Keratinocyte (primary cell): ENCODE results near the gene CACNG5. TPM values are rescaled to one million over a fixed set of nuclear protein-coding genes. Genes with fewer than 3 reads are reported as not detected.

ENCODE experiments used
- DNase-seq: peaks from one replicate; pipeline ENCODE4 v3.0.0-alpha.2; 2011; ENCODE audit warnings: low read depth, missing footprints, low spot score
- FAIRE-seq: peaks from 2 replicates; lab custom pipeline; 2011; peaks lifted over from hg19 to GRCh38; lab: Jason Lieb, UNC
- H2AFZ ChIP-seq: 2 replicates; pipeline ENCODE4 v1.6.0; 2012; ENCODE audit warnings: low read length, control low read depth, inconsistent platforms; ENCODE audit not compliant: control insufficient read depth
- H3K27ac ChIP-seq: 2 replicates; pipeline ENCODE4 v1.5.1; 2011; ENCODE audit warnings: low read length; ENCODE audit not compliant: control insufficient read depth, insufficient read depth
- H3K27me3 ChIP-seq: 3 replicates; pipeline ENCODE4 v1.6.0; 2011; ENCODE audit warnings: low read length; ENCODE audit not compliant: control insufficient read depth, insufficient read depth; ENCODE audit errors: extremely low read depth
- H3K36me3 ChIP-seq, 2 experiments: 2 replicates in 1 of 2; 3 replicates in 1 of 2; pipeline ENCODE4 v1.5.1; 2011; ENCODE audit warnings: low read length in 2 of 2, mild to moderate bottlenecking in 1 of 2; ENCODE audit not compliant: control insufficient read depth in 2 of 2, insufficient read depth in 2 of 2; ENCODE audit errors: extremely low read depth in 1 of 2
- H3K4me1 ChIP-seq: 3 replicates; pipeline ENCODE4 v1.5.1; 2011; ENCODE audit warnings: low read length; ENCODE audit not compliant: control insufficient read depth, insufficient read depth; ENCODE audit errors: extremely low read depth
- H3K4me2 ChIP-seq: 3 replicates; pipeline ENCODE4 v1.6.0; 2011; ENCODE audit warnings: low read depth, low read length; ENCODE audit not compliant: control insufficient read depth, insufficient read depth; ENCODE audit errors: extremely low read depth
- H3K4me3 ChIP-seq, 3 experiments: fragments of 200-600 bp in 1 of 3; sonication (generic) in 1 of 3; 2 replicates in 2 of 3; 3 replicates in 1 of 3; pipeline ENCODE4 v1.5.1; 2011 to 2016; ENCODE audit warnings: low read length in 3 of 3, mild to moderate bottlenecking in 3 of 3, control low read depth in 2 of 3, inconsistent platforms in 1 of 3, low read depth in 1 of 3, mixed read lengths in 1 of 3, mixed run types in 1 of 3, moderate library complexity in 1 of 3; ENCODE audit not compliant: control insufficient read depth in 2 of 3, insufficient read depth in 2 of 3; ENCODE audit errors: extremely low read depth in 1 of 3
- H3K79me2 ChIP-seq: 2 replicates; pipeline ENCODE4 v1.6.0; 2012; ENCODE audit warnings: low read length; ENCODE audit not compliant: control insufficient read depth, insufficient read depth
- H3K9ac ChIP-seq: 3 replicates; pipeline ENCODE4 v1.6.0; 2011; ENCODE audit warnings: low read length; ENCODE audit not compliant: control insufficient read depth, insufficient read depth; ENCODE audit errors: extremely low read depth
- H3K9me1 ChIP-seq: 3 replicates; pipeline ENCODE4 v1.6.0; 2011; ENCODE audit warnings: low read length; ENCODE audit not compliant: control insufficient read depth, insufficient read depth; ENCODE audit errors: extremely low read depth
- H3K9me3 ChIP-seq: 2 replicates; pipeline ENCODE4 v1.5.1; 2012; ENCODE audit warnings: low read depth, low read length; ENCODE audit not compliant: control insufficient read depth
- H4K20me1 ChIP-seq: 3 replicates; pipeline ENCODE4 v1.6.0; 2011; ENCODE audit warnings: low read length; ENCODE audit not compliant: control insufficient read depth, insufficient read depth; ENCODE audit errors: extremely low read depth
- EZH2 ChIP-seq: IDR thresholded peaks from one replicate; pipeline ENCODE4 v1.6.1; 2012; ENCODE audit warnings: inconsistent platforms, mild to moderate bottlenecking, low read length, moderate library complexity
- dilution Hi-C: fragments of 300-500 bp; cut with MboI; formaldehyde crosslinking; loops from one replicate; pipeline ENCODE4 v1.7.0; 2020; ENCODE audit warnings: low sequenced_read_pairs; ENCODE audit not compliant: extremely low pct_ligation_motif_present
- polyA plus RNA-seq, 5 experiments: library from polyadenylated mRNA; depleted of rRNA in 3 of 5; stranded (reverse) in 3 of 5; stranded (forward) in 1 of 5; unstranded in 1 of 5; fragments of >200 nt; gene quantifications; 1 replicate in 1 of 5; 2 replicates in 3 of 5; 3 replicates in 1 of 5; pipeline versions ENCODE4 v1.2.1 to v1.2.3, GENCODE V29; 2011 to 2012; ENCODE audit warnings: missing spikeins in 2 of 5, low read depth in 1 of 5, low replicate concordance in 1 of 5
- TF ChIP-seq, protein P1 (sequence below), 3 experiments: IDR thresholded peaks in 1 of 3; conservative IDR thresholded peaks in 1 of 3; optimal IDR thresholded peaks in 1 of 3; 2 replicates in 2 of 3; 3 replicates in 1 of 3; pipeline versions ENCODE3 to v1.5.1; 2011; ENCODE audit warnings: low read length in 3 of 3, mild to moderate bottlenecking in 3 of 3, moderate library complexity in 2 of 3, control low read depth in 1 of 3, inconsistent platforms in 1 of 3; ENCODE audit not compliant: insufficient read depth in 2 of 3; ENCODE audit errors: extremely low read depth in 1 of 3

Gene CACNG5
- polyA plus RNA-seq, 1 donor (not counting 4 experiments of a cell fraction or from before 2014, with no cell fraction given): not detected

- no peak for DNase-seq
- no peak for FAIRE-seq
- H3K4me3 ChIP-seq: no peak overlapping the region
- no peak overlapping the region for H2AFZ ChIP-seq
- dilution Hi-C loops: no loop called here
- H3K9me3 ChIP-seq: no peaks in the 10 kb centered on the region
- no peak for TF ChIP-seq EZH2
- TF ChIP-seq, protein P1, sequence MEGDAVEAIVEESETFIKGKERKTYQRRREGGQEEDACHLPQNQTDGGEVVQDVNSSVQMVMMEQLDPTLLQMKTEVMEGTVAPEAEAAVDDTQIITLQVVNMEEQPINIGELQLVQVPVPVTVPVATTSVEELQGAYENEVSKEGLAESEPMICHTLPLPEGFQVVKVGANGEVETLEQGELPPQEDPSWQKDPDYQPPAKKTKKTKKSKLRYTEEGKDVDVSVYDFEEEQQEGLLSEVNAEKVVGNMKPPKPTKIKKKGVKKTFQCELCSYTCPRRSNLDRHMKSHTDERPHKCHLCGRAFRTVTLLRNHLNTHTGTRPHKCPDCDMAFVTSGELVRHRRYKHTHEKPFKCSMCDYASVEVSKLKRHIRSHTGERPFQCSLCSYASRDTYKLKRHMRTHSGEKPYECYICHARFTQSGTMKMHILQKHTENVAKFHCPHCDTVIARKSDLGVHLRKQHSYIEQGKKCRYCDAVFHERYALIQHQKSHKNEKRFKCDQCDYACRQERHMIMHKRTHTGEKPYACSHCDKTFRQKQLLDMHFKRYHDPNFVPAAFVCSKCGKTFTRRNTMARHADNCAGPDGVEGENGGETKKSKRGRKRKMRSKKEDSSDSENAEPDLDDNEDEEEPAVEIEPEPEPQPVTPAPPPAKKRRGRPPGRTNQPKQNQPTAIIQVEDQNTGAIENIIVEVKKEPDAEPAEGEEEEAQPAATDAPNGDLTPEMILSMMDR (optimal IDR thresholded peaks at IDR 0.05 in 1 of 3, IDR thresholded peaks at IDR 0.05 in 1 of 3, conservative IDR thresholded peaks at IDR 0.05 in 1 of 3; ENCODE audit: extremely low read depth in 1 of 3, insufficient read depth in 2 of 3, low read length in 3 of 3): no peak
- no peak overlapping the region for H3K4me2 ChIP-seq
- no peaks in the 10 kb centered on the region for H3K36me3 ChIP-seq
- no peaks in the 10 kb centered on the region for H3K79me2 ChIP-seq
- no peaks in the 10 kb centered on the region for H3K4me1 ChIP-seq
- peaks cover 5% of the 10 kb centered on the region for H3K27me3 ChIP-seq
- no peak overlapping the region for H3K9ac ChIP-seq
- H3K27ac ChIP-seq: no peak overlapping the region
- H4K20me1 ChIP-seq: no peaks in the 10 kb centered on the region
- H3K9me1 ChIP-seq: no peaks in the 10 kb centered on the region
Measured at GRCh38 chr17:66842505-66842904, 7.6 kb downstream of the CACNG5 start.

GRCh38 chr17:66842959-66843358 is 8.0 kb downstream of the CACNG5 start:
- no peak overlapping the region for H3K27ac ChIP-seq
- FAIRE-seq: no peak
- H3K4me2 ChIP-seq: no peak overlapping the region
- TF ChIP-seq EZH2: no peak
- TF ChIP-seq, protein P1 (optimal IDR thresholded peaks at IDR 0.05 in 1 of 3, IDR thresholded peaks at IDR 0.05 in 1 of 3, conservative IDR thresholded peaks at IDR 0.05 in 1 of 3; ENCODE audit: extremely low read depth in 1 of 3, insufficient read depth in 2 of 3, low read length in 3 of 3): no peak
- no peaks in the 10 kb centered on the region for H4K20me1 ChIP-seq
- H3K4me3 ChIP-seq: no peak overlapping the region
- no peak for DNase-seq
- no peaks in the 10 kb centered on the region for H3K4me1 ChIP-seq
- dilution Hi-C loops: no loop called here
- no peak overlapping the region for H3K9ac ChIP-seq
- no peaks in the 10 kb centered on the region for H3K9me3 ChIP-seq
- H3K9me1 ChIP-seq: no peaks in the 10 kb centered on the region
- H3K36me3 ChIP-seq: no peaks in the 10 kb centered on the region
- no peak overlapping the region for H2AFZ ChIP-seq
- peaks cover 5% of the 10 kb centered on the region for H3K27me3 ChIP-seq
- H3K79me2 ChIP-seq: no peaks in the 10 kb centered on the region
